Dermis lymphatic vessel endothelial cell (primary cell): ENCODE measurements around the gene SLC29A3. TPM values are rescaled to one million over a fixed set of nuclear protein-coding genes. Genes with fewer than 3 reads are reported as not detected.

Experiments used
- total RNA-seq: library from RNA; depleted of rRNA; stranded (reverse); fragments of >200 nt; gene quantifications from 2 replicates; pipeline ENCODE4 v1.2.1, GENCODE V29; 2014

Gene SLC29A3
- total RNA-seq = 2.3 and 3.0 TPM in 2 replicates

GRCh38 chr10:71319042-71319799 is at the start of gene SLC29A3:
Gene SLC29A3 (plus strand): TSS chr10:71319259. CDS start chr10:71319310, 51 bp downstream.

GRCh38 chr10:71396711-71397295 is 77.7 kb downstream of the SLC29A3 start, which contains the start of gene CDH23:
Gene CDH23 (plus strand): TSS chr10:71396920. CDS start chr10:71439832, 42,912 bp downstream.

Other genes with a start within 250 kb of the SLC29A3 start
- 4.0 and 18.8 TPM in 2 replicates for gene UNC5B, start 106.7 kb upstream of the SLC29A3 start, total RNA-seq
- under 0.01 TPM in 2 replicates for gene CDH23, start 77.7 kb downstream of the SLC29A3 start, total RNA-seq